HCT116 (cell line): ENCODE data around the gene COL23A1. TPM values are rescaled to one million over a fixed set of nuclear protein-coding genes. Genes with fewer than 3 reads are reported as not detected.

Experiments used
- ATAC-seq: fragments of 200-7000 bp; cut with Tn5 transposase; 2 replicates; pipeline ENCODE4 v1.9.1; 2020; ENCODE audit warnings: mild to moderate bottlenecking, moderate library complexity
- BruUV-seq: library from RNA; stranded (reverse); fragments of 400-500 nt; replicated peaks from 2 replicates; lab custom pipeline; 2021; lab: Mats Ljungman, UMichigan
- CTCF ChIA-PET: fragments of 300-600 bp; sonication (Branson Sonifier 250); formaldehyde crosslinking; loops from one replicate; lab custom pipeline; 2021; ENCODE audit warnings: antibody characterized with exemption; lab: Charles Lee
- POLR2A ChIA-PET: fragments of 300-600, 350-600 bp; sonication (Branson Sonifier 250); formaldehyde crosslinking; loops from one replicate; lab custom pipeline; 2021; ENCODE audit warnings: antibody characterized with exemption; lab: Charles Lee
- RAD21 ChIA-PET, 2 experiments: fragments of 300-600 bp; sonication (Branson Sonifier 250); formaldehyde crosslinking; loops; one replicate each; lab custom pipeline; 2023; ENCODE audit warnings: low total read pairs in 2 of 2; ENCODE audit not compliant: uncharacterized antibody in 2 of 2, unreplicated experiment in 2 of 2, low non-redundant PET in 1 of 2; lab: Charles Lee
- DNase-seq: peaks from one replicate; pipeline ENCODE4 v3.0.0-alpha.2; 2010; ENCODE audit warnings: low read depth, low spot score
- H2AFZ ChIP-seq: fragments of 200-600 bp; shearing (Covaris generic), sonication (generic); 2 replicates; pipeline ENCODE4 v1.6.1; 2017; ENCODE audit warnings: low read depth, mixed run types, mixed read lengths, antibody characterized with exemption, low read length; ENCODE audit not compliant: poor library complexity, severe bottlenecking
- H3K27ac ChIP-seq: 2 replicates; pipeline ENCODE4 v1.5.1; 2012; ENCODE audit warnings: low read depth, low read length
- H3K27me3 ChIP-seq: fragments of 200-600 bp; sonication (generic); 2 replicates; pipeline ENCODE4 v1.6.1; 2016; ENCODE audit warnings: mixed run types, low read length, mixed read lengths; ENCODE audit not compliant: insufficient read depth
- H3K36me3 ChIP-seq, 2 experiments: fragments of 200-500 bp in 1 of 2; fragments of 200-600 bp in 1 of 2; sonication (Bioruptor generic) in 1 of 2; sonication (generic) in 1 of 2; 2 replicates each; pipeline versions ENCODE4 v1.5.1 to v1.6.1; 2014 to 2016; ENCODE audit warnings: low read length in 2 of 2, inconsistent platforms in 1 of 2, mixed read lengths in 1 of 2, mixed run types in 1 of 2; ENCODE audit not compliant: insufficient read depth in 2 of 2, control insufficient read depth in 1 of 2
- H3K4me1 ChIP-seq, 2 experiments: fragments of 200-600 bp in 1 of 2; sonication (generic) in 1 of 2; 2 replicates each; pipeline versions ENCODE4 v1.5.1 to v1.6.1; 2012 to 2017; ENCODE audit warnings: low read length in 2 of 2, inconsistent platforms in 1 of 2, mild to moderate bottlenecking in 1 of 2, mixed read lengths in 1 of 2, mixed run types in 1 of 2, moderate library complexity in 1 of 2; ENCODE audit not compliant: insufficient read depth in 2 of 2, control insufficient read depth in 1 of 2
- H3K4me2 ChIP-seq: fragments of 200-600 bp; sonication (generic); 2 replicates; pipeline ENCODE4 v1.6.1; 2017; ENCODE audit warnings: mixed run types, low read length, mixed read lengths
- H3K4me3 ChIP-seq, 2 experiments: fragments of 200-600 bp in 1 of 2; sonication (generic) in 1 of 2; replicated peaks in 1 of 2; 2 replicates each; pipeline ENCODE4 v1.5.1; 2011 to 2016; ENCODE audit warnings: low read length in 2 of 2, control low read depth in 1 of 2, low read depth in 1 of 2, mild to moderate bottlenecking in 1 of 2, mixed read lengths in 1 of 2, mixed run types in 1 of 2
- H3K79me2 ChIP-seq: fragments of 200-600 bp; sonication (generic); 2 replicates; pipeline ENCODE4 v1.6.1; 2017; ENCODE audit warnings: mild to moderate bottlenecking, mixed run types, low read length, moderate library complexity, mixed read lengths; ENCODE audit not compliant: insufficient read depth
- H3K9ac ChIP-seq: fragments of 200-600 bp; sonication (generic); 2 replicates; pipeline ENCODE4 v1.6.1; 2016; ENCODE audit warnings: low read length, mixed read lengths
- H3K9me2 ChIP-seq: fragments of 200-600 bp; sonication (generic), shearing (Covaris generic); 2 replicates; pipeline ENCODE4 v1.6.1; 2017; ENCODE audit warnings: mixed run types, mild to moderate bottlenecking, moderate library complexity; ENCODE audit not compliant: insufficient read depth
- H3K9me3 ChIP-seq, 2 experiments: fragments of 200-500 bp in 1 of 2; fragments of 200-600 bp in 1 of 2; sonication (Bioruptor generic) in 1 of 2; sonication (generic) in 1 of 2; 2 replicates each; pipeline ENCODE4 v1.6.1; 2014 to 2017; ENCODE audit warnings: low read length in 2 of 2, mixed read lengths in 2 of 2, inconsistent platforms in 1 of 2, low read depth in 1 of 2, mild to moderate bottlenecking in 1 of 2, mixed run types in 1 of 2, moderate library complexity in 1 of 2; ENCODE audit not compliant: control insufficient read depth in 1 of 2, insufficient read depth in 1 of 2
- H4K20me1 ChIP-seq: fragments of 200-600 bp; sonication (generic), shearing (Covaris generic); 2 replicates; pipeline ENCODE4 v1.6.1; 2017; ENCODE audit warnings: mixed run types, mild to moderate bottlenecking, moderate library complexity; ENCODE audit not compliant: insufficient read depth
- CBX3 ChIP-seq: IDR thresholded peaks from 2 replicates; pipeline ENCODE4 v1.6.1; 2012; ENCODE audit warnings: low read depth
- CEBPB ChIP-seq: IDR thresholded peaks from 2 replicates; pipeline ENCODE4 v1.6.1; 2012; ENCODE audit warnings: low read depth
- ELF1 ChIP-seq: IDR thresholded peaks from 2 replicates; pipeline ENCODE4 v1.6.1; 2012; ENCODE audit warnings: low read depth, borderline replicate concordance
- EZH2 ChIP-seq: fragments of 200-600 bp; sonication (generic); IDR thresholded peaks from 2 replicates; pipeline ENCODE4 v1.6.1; 2017; ENCODE audit warnings: antibody characterized with exemption, mixed run types
- EZH2phosphoT487 ChIP-seq: fragments of 200-600 bp; IDR thresholded peaks from 2 replicates; pipeline ENCODE4 v1.6.1; 2018; ENCODE audit warnings: antibody characterized with exemption, borderline replicate concordance
- FOSL1 ChIP-seq: IDR thresholded peaks from 2 replicates; pipeline ENCODE4 v1.6.1; 2012; ENCODE audit warnings: low read depth
- JUND ChIP-seq: IDR thresholded peaks from 2 replicates; pipeline ENCODE4 v1.6.1; 2012
- RAD21 ChIP-seq: IDR thresholded peaks from 2 replicates; pipeline ENCODE4 v1.6.1; 2012; ENCODE audit warnings: low read depth, mild to moderate bottlenecking
- SIN3A ChIP-seq: IDR thresholded peaks from 2 replicates; pipeline ENCODE4 v1.6.1; 2012; ENCODE audit warnings: low read depth
- TCF7L2 ChIP-seq: IDR thresholded peaks from 2 replicates; pipeline ENCODE4 v1.7.0; 2011; ENCODE audit warnings: borderline replicate concordance, inconsistent platforms; ENCODE audit not compliant: insufficient read depth, insufficient read length; ENCODE audit errors: extremely low read depth
- ZBTB33 ChIP-seq: IDR thresholded peaks from 2 replicates; pipeline ENCODE4 v1.6.1; 2011; ENCODE audit warnings: mild to moderate bottlenecking, low read length, moderate library complexity; ENCODE audit not compliant: insufficient replicate concordance; ENCODE audit errors: extremely low read depth
- ZFX ChIP-seq: fragments of 450-650 bp; IDR thresholded peaks from 2 replicates; pipeline ENCODE4 v1.6.1; 2017
- ZNF274 ChIP-seq: fragments of 200-500 bp; sonication (Bioruptor generic); IDR thresholded peaks from 2 replicates; pipeline ENCODE4 v1.6.1; 2014; ENCODE audit warnings: mild to moderate bottlenecking, low read depth, low read length, inconsistent platforms
- intact Hi-C: fragments of 100-400 bp; cut with micrococcal nuclease; formaldehyde crosslinking; loops from 2 replicates; pipeline ENCODE4 v1.10.0; 2022
- total RNA-seq: library from RNA; stranded (reverse); gene quantifications from one replicate; pipeline ENCODE4 v1.2.1, GENCODE V29; 2021; ENCODE audit not compliant: unreplicated experiment

COL23A1 gene
- total RNA-seq, 1 experiment from 2014 or later: not detected

- Histone ChIP-seq H3K4me1 (no peaks in the 10 kb centered on the region), H2AFZ (no peak overlapping the region), H3K9ac (no peak overlapping the region), H4K20me1 (no peaks in the 10 kb centered on the region), H3K27ac (no peak overlapping the region), H3K4me2 (no peak overlapping the region), H3K9me2 (no peaks in the 10 kb centered on the region), H3K4me3 (no peak overlapping the region), H3K9me3 (no peaks in the 10 kb centered on the region), H3K79me2 (no peaks in the 10 kb centered on the region), H3K27me3 (no peaks in the 10 kb centered on the region), H3K36me3 (no peaks in the 10 kb centered on the region)
- RAD21 ChIA-PET: no interaction called here
- no TSS peak for BruUV-seq
- POLR2A ChIA-PET: no interaction called here
- DNase-seq: no peak
- no peak for TF ChIP-seq ZNF274
- TF ChIP-seq ZBTB33: no peak
- TF ChIP-seq ZFX: no peak
- TF ChIP-seq EZH2: no peak
- TF ChIP-seq CBX3: no peak
- no peak for TF ChIP-seq FOSL1
- TF ChIP-seq RAD21: no peak
- no peak for TF ChIP-seq SIN3A
- TF ChIP-seq CEBPB: no peak
- TF ChIP-seq EZH2phosphoT487: no peak
- no peak for TF ChIP-seq ELF1
- TF ChIP-seq JUND: no peak
- TF ChIP-seq TCF7L2: no peak
- ATAC-seq: no peak
- CTCF ChIA-PET: interaction anchor here (1.1 kb wide), 1 partner anchor 300 kb away, joined by 3 read pairs; no protein-coding TSS in a partner anchor
- intact Hi-C loops: no loop called here
Measured at GRCh38 chr5:178430186-178431062, 159.8 kb downstream of the COL23A1 start.
